Measurements from ENCODE around the gene SMAD1. TPM values are rescaled to one million over a fixed set of nuclear protein-coding genes. Genes with fewer than 3 reads are reported as not detected.

Gene SMAD1
- total and polyA plus RNA-seq, 2 of the 4 experiments (the other 2 are of a cell fraction): 11.6 to 17.6 TPM

DNA sequence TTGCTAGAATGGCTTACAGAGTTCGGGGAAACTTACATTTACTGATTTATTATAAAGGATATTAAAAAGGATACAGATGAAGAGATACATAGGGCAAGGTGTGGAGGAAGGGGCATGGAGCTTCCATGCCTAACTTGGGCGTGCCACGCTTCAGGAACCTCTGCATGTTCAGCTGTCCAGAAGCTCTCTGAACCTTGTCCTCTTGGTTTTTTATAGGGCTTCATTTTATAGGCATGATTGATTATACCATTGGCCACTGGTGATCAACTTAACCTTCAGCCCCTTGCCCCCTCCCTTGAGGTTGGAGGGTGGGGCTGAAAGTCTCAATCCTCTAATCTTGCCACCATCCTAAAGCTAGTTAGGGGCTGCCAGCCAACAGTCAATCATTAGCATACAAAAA is 10.7 kb downstream of the SMAD1 start:
- no peak overlapping the region for H3K27ac ChIP-seq (ENCODE audit: insufficient read depth, low read length)
- no peak overlapping the region for H4K5ac ChIP-seq (ENCODE audit: low read depth, low read length)
- no peak overlapping the region for H4K91ac ChIP-seq (ENCODE audit: insufficient read depth, low read depth, low read length)
- H2AK9ac ChIP-seq (replicated peaks; ENCODE audit: low read depth, low read length, poor library complexity): no peak overlapping the region
- BruUV-seq (replicated peaks): no TSS peak
- ATAC-seq (ENCODE audit: low read depth) (no peak), DNase-seq (no peak)
- H3K9me3 ChIP-seq (ENCODE audit: control insufficient read depth, insufficient read depth, low read length): no peaks in the 10 kb centered on the region
- no peak overlapping the region for H3K4ac ChIP-seq (ENCODE audit: low read depth, low read length)
- H2BK15ac ChIP-seq (ENCODE audit: low read depth, low read length): no peak overlapping the region
- H2BK20ac ChIP-seq (ENCODE audit: low read depth, low read length): no peak overlapping the region
- no peaks in the 10 kb centered on the region for H3K27me3 ChIP-seq (ENCODE audit: control insufficient read depth, insufficient read depth, low read length)
- TF ChIP-seq MAZ (IDR thresholded peaks at IDR 0.05; ENCODE audit: borderline replicate concordance, low read depth, low read length): no peak
- TF ChIP-seq, protein P1, sequence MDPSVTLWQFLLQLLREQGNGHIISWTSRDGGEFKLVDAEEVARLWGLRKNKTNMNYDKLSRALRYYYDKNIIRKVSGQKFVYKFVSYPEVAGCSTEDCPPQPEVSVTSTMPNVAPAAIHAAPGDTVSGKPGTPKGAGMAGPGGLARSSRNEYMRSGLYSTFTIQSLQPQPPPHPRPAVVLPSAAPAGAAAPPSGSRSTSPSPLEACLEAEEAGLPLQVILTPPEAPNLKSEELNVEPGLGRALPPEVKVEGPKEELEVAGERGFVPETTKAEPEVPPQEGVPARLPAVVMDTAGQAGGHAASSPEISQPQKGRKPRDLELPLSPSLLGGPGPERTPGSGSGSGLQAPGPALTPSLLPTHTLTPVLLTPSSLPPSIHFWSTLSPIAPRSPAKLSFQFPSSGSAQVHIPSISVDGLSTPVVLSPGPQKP (IDR thresholded peaks at IDR 0.05; ENCODE audit: borderline replicate concordance, low read depth, low read length): no peak
- no peak for TF ChIP-seq FOS (IDR thresholded peaks at IDR 0.05; ENCODE audit: low read depth, low read length)
- no peak for TF ChIP-seq POLR2A (IDR thresholded peaks at IDR 0.05; ENCODE audit: low read depth, low read length)
- ChIA-PET POLR2A (ENCODE audit: unreplicated experiment) (no interaction called here), CTCF (no interaction called here)
- peaks cover 14% of the 10 kb centered on the region; the same call in 1 of the 2 replicates for H4K20me1 ChIP-seq (ENCODE audit: insufficient read depth, low read length)
- in situ Hi-C loops (cut with MboI; ENCODE audit: low sequenced_read_pairs) (no loop called here), intact Hi-C loops (cut with micrococcal nuclease) (no loop called here), dilution Hi-C loops (cut with HindIII; ENCODE audit: low sequenced_read_pairs, unreplicated experiment) (no loop called here)
- no peak overlapping the region for H2AK5ac ChIP-seq (ENCODE audit: low read depth, low read length)
- H3K14ac ChIP-seq (replicated peaks; ENCODE audit: low read depth, low read length): no peak overlapping the region
- no peak overlapping the region for H3K18ac ChIP-seq (ENCODE audit: low read depth, low read length)
- no peak overlapping the region for H3K4me2 ChIP-seq (ENCODE audit: low read depth, low read length)
- no peak overlapping the region for H2BK5ac ChIP-seq (ENCODE audit: low read depth, low read length, poor library complexity, severe bottlenecking)
- peaks cover 2% of the 10 kb centered on the region; the same call in 1 of the 2 replicates for H3K4me1 ChIP-seq (ENCODE audit: control insufficient read depth, insufficient read depth, low read length)
- no peak overlapping the region for H2BK120ac ChIP-seq (ENCODE audit: low read depth, low read length)
- no CpG with 5 or more reads among the region's 3 CpGs for WGBS, 2 experiments (ENCODE audit: extremely low coverage in 2 of 2, insufficient read length in 1 of 2)
- H3K36me3 ChIP-seq (ENCODE audit: control insufficient read depth, insufficient read depth, low read length): peaks cover 3% of the 10 kb centered on the region; the same call in 1 of the 2 replicates
- peaks cover 26 to 28% of the 10 kb centered on the region in 2 experiments for H3K79me1 ChIP-seq (ENCODE audit: low read depth in 1 of 2, low read length in 2 of 2)
- no peak overlapping the region for H4K8ac ChIP-seq (ENCODE audit: low read depth in 2 of 2, low read length in 2 of 2)
- H3K9me1 ChIP-seq (ENCODE audit: insufficient read depth, low read length): peaks cover 3% of the 10 kb centered on the region; the same call in 1 of the 2 replicates
- H3K56ac ChIP-seq (ENCODE audit: extremely low read depth, insufficient read depth, low read length): no peak overlapping the region
- no peak overlapping the region for H3K23ac ChIP-seq (ENCODE audit: low read depth, low read length)
- no peak overlapping the region for H3K9ac ChIP-seq (ENCODE audit: low read depth, low read length)
- no peak overlapping the region for H2AFZ ChIP-seq (replicated peaks; ENCODE audit: low read length, poor library complexity)
- no peak overlapping the region for H3K4me3 ChIP-seq (ENCODE audit: insufficient read depth, low read depth, low read length)
